DMS53 (cell line): Measurements from ENCODE around the gene SCRG1.

Source experiments
- DNase-seq: peaks from one replicate; lab custom pipeline; 2025; lab: John Stamatoyannopoulos, UW

SCRG1 gene

GRCh38 chr4:173411106-173411693, 12.3 kb upstream of the SCRG1 start:
- DNase-seq = no peak

- DNase-seq = no peak
Measured at GRCh38 chr4:173410079-173410478, 11.2 kb upstream of the SCRG1 start.

- DNase-seq = no peak
Measured at GRCh38 chr4:173405840-173406606, 7.1 kb upstream of the SCRG1 start.

- no peak for DNase-seq
Measured at GRCh38 chr4:173404296-173404865, 5.5 kb upstream of the SCRG1 start.

GRCh38 chr4:173403051-173403450, 4.1 kb upstream of the SCRG1 start:
- DNase-seq = no peak

- no peak for DNase-seq
Measured at GRCh38 chr4:173401063-173401462, 2.1 kb upstream of the SCRG1 start.

GRCh38 chr4:173398220-173398619, 696 bp downstream of the SCRG1 start:
- no peak for DNase-seq

- no peak for DNase-seq
Measured at GRCh38 chr4:173397604-173398003, 1.3 kb downstream of the SCRG1 start.

GRCh38 chr4:173391701-173392100, 7.2 kb downstream of the SCRG1 start:
- DNase-seq = no peak

GRCh38 chr4:173386751-173387150, 12.2 kb downstream of the SCRG1 start:
- peak; percentile 5 for DNase-seq

GRCh38 chr4:173382349-173382748, 16.6 kb downstream of the SCRG1 start:
- DNase-seq = no peak

- DNase-seq = no peak
Measured at GRCh38 chr4:173381610-173382009, 17.3 kb downstream of the SCRG1 start.

GRCh38 chr4:173380987-173381386, 17.9 kb downstream of the SCRG1 start:
- DNase-seq = no peak

- no peak for DNase-seq
Measured at GRCh38 chr4:173379929-173380328, 19.0 kb downstream of the SCRG1 start.

- DNase-seq = no peak
Measured at GRCh38 chr4:173374588-173374987, 24.3 kb downstream of the SCRG1 start.

- DNase-seq = peak; percentile 71
Measured at GRCh38 chr4:173371292-173372192, 27.4 kb downstream of the SCRG1 start.

- DNase-seq = peak; percentile 97
Measured at GRCh38 chr4:173370477-173371291, 28.2 kb downstream of the SCRG1 start, which contains the start of gene SAP30. Gene SAP30 (plus strand): TSS chr4:173370954. CDS start chr4:173371183, 229 bp downstream.

- DNase-seq = peak; percentile 68
Measured at GRCh38 chr4:173370130-173370476, 28.8 kb downstream of the SCRG1 start.

GRCh38 chr4:173367946-173368345, 31.0 kb downstream of the SCRG1 start:
- no peak for DNase-seq

GRCh38 chr4:173367285-173367684, 31.6 kb downstream of the SCRG1 start:
- DNase-seq = no peak

- DNase-seq = no peak
Measured at GRCh38 chr4:173365359-173365996, 33.4 kb downstream of the SCRG1 start.
